Activated naive CD4-positive, alpha-beta T cell treated with Interleukin-2 at 50 U/mL for 16 hours (primary cell): Measurements from ENCODE around the gene SH3TC1.

Source experiments
- DNase-seq: peaks from one replicate; pipeline ENCODE4 v3.0.0-alpha.2; 2020

The SH3TC1 gene

GRCh38 chr4:8267077-8267476, 68.0 kb downstream of the SH3TC1 start:
- peak; percentile 15 for DNase-seq

- no peak for DNase-seq
Observed at GRCh38 chr4:8268211-8268610, 69.1 kb downstream of the SH3TC1 start.

GRCh38 chr4:8268901-8269534, 69.9 kb downstream of the SH3TC1 start:
- DNase-seq: no peak

- DNase-seq: no peak
Observed at GRCh38 chr4:8269535-8270417, 70.7 kb downstream of the SH3TC1 start, which contains the start of gene HTRA3. Gene HTRA3, plus strand, starts transcription at chr4:8269754. Its CDS starts 215 bp downstream, at chr4:8269969.

- no peak for DNase-seq
Observed at GRCh38 chr4:8270418-8270771, 71.3 kb downstream of the SH3TC1 start.

- DNase-seq: no peak
Observed at GRCh38 chr4:8270912-8271815, 72.1 kb downstream of the SH3TC1 start.

GRCh38 chr4:8271821-8272220, 72.7 kb downstream of the SH3TC1 start:
- DNase-seq: no peak

GRCh38 chr4:8272472-8273428, 73.7 kb downstream of the SH3TC1 start:
- DNase-seq: no peak

GRCh38 chr4:8273450-8273849, 74.4 kb downstream of the SH3TC1 start:
- no peak for DNase-seq

GRCh38 chr4:8274066-8274652, 75.1 kb downstream of the SH3TC1 start:
- DNase-seq: no peak

GRCh38 chr4:8274765-8275547, 75.9 kb downstream of the SH3TC1 start:
- DNase-seq: no peak

- no peak for DNase-seq
Observed at GRCh38 chr4:8275548-8275910, 76.4 kb downstream of the SH3TC1 start.

- DNase-seq: no peak
Observed at GRCh38 chr4:8276358-8277240, 77.5 kb downstream of the SH3TC1 start.

- no peak for DNase-seq
Observed at GRCh38 chr4:8277356-8278008, 78.4 kb downstream of the SH3TC1 start.

- DNase-seq: no peak
Observed at GRCh38 chr4:8278009-8278395, 78.9 kb downstream of the SH3TC1 start.

- DNase-seq: no peak
Observed at GRCh38 chr4:8278421-8279287, 79.6 kb downstream of the SH3TC1 start.

- DNase-seq: no peak
Observed at GRCh38 chr4:8279321-8280157, 80.4 kb downstream of the SH3TC1 start.
